GM12878 (cell line): ENCODE data around the gene OTOA. TPM values are rescaled to one million over a fixed set of nuclear protein-coding genes. Genes with fewer than 3 reads are reported as not detected.

Source experiments
- ATF7 ChIP-seq: fragments of 450-650 bp; IDR thresholded peaks from 2 replicates; pipeline ENCODE4 v1.6.1; 2016; ENCODE audit warnings: low read depth, mild to moderate bottlenecking
- BACH1 ChIP-seq: fragments of 450-650 bp; IDR thresholded peaks from 2 replicates; pipeline ENCODE4 v1.6.1; 2017; ENCODE audit warnings: mild to moderate bottlenecking, borderline replicate concordance
- BCL11A ChIP-seq: IDR thresholded peaks from 2 replicates; pipeline ENCODE4 v1.6.1; 2011; ENCODE audit warnings: low read depth, low read length
- CBX3 ChIP-seq: fragments of 200-600 bp; sonication (generic); IDR thresholded peaks from 2 replicates; pipeline ENCODE4 v1.6.1; 2016; ENCODE audit warnings: low read depth, borderline replicate concordance
- CEBPB ChIP-seq, 2 experiments: fragments of 150-350 bp in 1 of 2; IDR thresholded peaks; 2 replicates each; pipeline ENCODE4 v1.6.1; 2012 to 2014; ENCODE audit warnings: low read depth in 2 of 2, low read length in 2 of 2, borderline replicate concordance in 1 of 2, inconsistent platforms in 1 of 2
- EP300 ChIP-seq, 2 experiments: fragments of 150-350 bp in 1 of 2; IDR thresholded peaks; 2 replicates each; pipeline ENCODE4 v1.6.1; 2011 to 2012; ENCODE audit warnings: low read depth in 2 of 2, low read length in 2 of 2, borderline replicate concordance in 1 of 2, improper control_type of control experiment in 1 of 2, inconsistent platforms in 1 of 2; ENCODE audit not compliant: control insufficient read depth in 1 of 2
- ESRRA ChIP-seq: IDR thresholded peaks from 2 replicates; pipeline ENCODE4 v1.6.1; 2012; ENCODE audit warnings: mild to moderate bottlenecking, low read length, improper control_type of control experiment
- FOXM1 ChIP-seq: IDR thresholded peaks from 2 replicates; pipeline ENCODE4 v1.6.1; 2012; ENCODE audit warnings: low read depth, mild to moderate bottlenecking, inconsistent platforms, low read length, moderate library complexity
- MTA2 ChIP-seq: fragments of 450-650 bp; IDR thresholded peaks from 2 replicates; pipeline ENCODE4 v1.6.1; 2016; ENCODE audit warnings: low read depth, mild to moderate bottlenecking, moderate library complexity
- MTA3 ChIP-seq: IDR thresholded peaks from 2 replicates; pipeline ENCODE4 v1.6.1; 2012; ENCODE audit warnings: low read length, inconsistent platforms, borderline replicate concordance
- NFIC ChIP-seq: IDR thresholded peaks from 2 replicates; pipeline ENCODE4 v1.6.1; 2012; ENCODE audit warnings: low read depth, mild to moderate bottlenecking, inconsistent platforms, low read length, moderate library complexity
- RCOR1 ChIP-seq: conservative IDR thresholded peaks from 2 replicates; pipeline ENCODE4 v1.6.1; 2012; ENCODE audit warnings: low read depth, low read length, improper control_type of control experiment
- SRF ChIP-seq, 2 experiments: IDR thresholded peaks; 2 replicates each; pipeline ENCODE4 v1.6.1; 2011; ENCODE audit warnings: low read depth in 2 of 2, low read length in 2 of 2, mild to moderate bottlenecking in 1 of 2, moderate library complexity in 1 of 2
- TCF7 ChIP-seq: IDR thresholded peaks from 2 replicates; pipeline ENCODE4 v1.6.1; 2014; ENCODE audit warnings: antibody characterized with exemption, borderline replicate concordance
- ZNF384 ChIP-seq: IDR thresholded peaks from 2 replicates; pipeline ENCODE4 v1.6.1; 2012; ENCODE audit warnings: low read depth, mild to moderate bottlenecking, low read length, improper control_type of control experiment, borderline replicate concordance
- polyA plus RNA-seq, 11 experiments: library from polyadenylated mRNA; depleted of rRNA in 4 of 11; unstranded in 6 of 11; stranded (reverse) in 5 of 11; fragments of >200 nt; fragmentation: Nextera tagmentation in 4 of 11; fragmentation: Illumina TruSeq in 1 of 11; extraction: Ambion mirVana in 4 of 11; extraction: Trizol in 1 of 11; gene quantifications; 1 replicate in 1 of 11; 2 replicates in 10 of 11; pipeline versions ENCODE4 v1.2.1 to v1.2.3, GENCODE V29; 2011 to 2016; ENCODE audit warnings: inconsistent platforms in 2 of 11, missing spikeins in 2 of 11, low read depth in 1 of 11
- total RNA-seq, 4 experiments: library from RNA; depleted of rRNA in 3 of 4; stranded (reverse); fragments of >200 nt in 3 of 4; fragmentation: Illumina TruSeq in 1 of 4; extraction: Trizol in 1 of 4; gene quantifications; 2 replicates each; pipeline versions ENCODE4 v1.2.1 to v1.2.3, GENCODE V29; 2013 to 2021
- TF ChIP-seq, protein P1 (sequence below): IDR thresholded peaks from 2 replicates; pipeline ENCODE4 v1.6.1; 2011; ENCODE audit warnings: low read depth, mild to moderate bottlenecking, low read length, moderate library complexity, borderline replicate concordance; ENCODE audit errors: extremely low read depth
- TF ChIP-seq, protein P2 (sequence below): fragments of 450-650 bp; IDR thresholded peaks from 2 replicates; pipeline ENCODE4 v1.6.1; 2016; ENCODE audit warnings: mild to moderate bottlenecking, moderate library complexity, borderline replicate concordance
- TF ChIP-seq, protein P3 (sequence below): fragments of 450-650 bp; conservative IDR thresholded peaks from 2 replicates; pipeline ENCODE4 v1.6.1; 2017; ENCODE audit warnings: mild to moderate bottlenecking, moderate library complexity
- TF ChIP-seq, protein P4 (sequence below): fragments of 450-650 bp; IDR thresholded peaks from 2 replicates; pipeline ENCODE4 v1.6.1; 2017; ENCODE audit warnings: low read depth, mild to moderate bottlenecking, moderate library complexity
- TF ChIP-seq, protein P5 (sequence below): fragments of 450-650 bp; IDR thresholded peaks from 2 replicates; pipeline ENCODE4 v1.6.1; 2016; ENCODE audit warnings: mild to moderate bottlenecking

The OTOA gene
- total and polyA plus RNA-seq, 10 of the 15 experiments (the other 5 are each of a cell fraction or from before 2014, with no cell fraction given), result 0.33 to 1.5 (median 0.61) TPM

- TF ChIP-seq TCF7 (peak; percentile 24; the same call in 1 of the 2 replicates), CEBPB (IDR thresholded peaks at IDR 0.05; ENCODE audit: borderline replicate concordance in 1 of 2, low read depth in 2 of 2, low read length in 2 of 2) (peak in 1 of 2 experiments; percentile 17; a peak in 1 of 4 replicates), ESRRA (no peak), MTA2 (peak; percentile 80), BACH1 (no peak), ATF7 (peak; percentile 57; the same call in 1 of the 2 replicates), RCOR1 (0 out of 2 replicates have a peak, but pooled peaks have one; percentile 61), ZNF384 (0 out of 2 replicates have a peak, but pooled peaks have one; percentile 15), EP300 (IDR thresholded peaks at IDR 0.05; ENCODE audit: borderline replicate concordance in 1 of 2, control insufficient read depth in 1 of 2, low read depth in 2 of 2, low read length in 2 of 2) (peak; percentile 15 to 71; a peak in 2 of 4 replicates), BCL11A (peak; percentile 56; the same call in 1 of the 2 replicates), CBX3 (no peak), SRF (IDR thresholded peaks at IDR 0.05; ENCODE audit: low read depth in 2 of 2, low read length in 2 of 2) (peak in 1 of 2 experiments; percentile 51; a peak in 1 of 4 replicates), NFIC (peak; percentile 63), MTA3 (peak; percentile 31; the same call in 1 of the 2 replicates), FOXM1 (peak; percentile 46; the same call in 1 of the 2 replicates)
- TF ChIP-seq, protein P1, sequence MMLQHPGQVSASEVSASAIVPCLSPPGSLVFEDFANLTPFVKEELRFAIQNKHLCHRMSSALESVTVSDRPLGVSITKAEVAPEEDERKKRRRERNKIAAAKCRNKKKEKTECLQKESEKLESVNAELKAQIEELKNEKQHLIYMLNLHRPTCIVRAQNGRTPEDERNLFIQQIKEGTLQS, result no peak
- TF ChIP-seq, protein P2, sequence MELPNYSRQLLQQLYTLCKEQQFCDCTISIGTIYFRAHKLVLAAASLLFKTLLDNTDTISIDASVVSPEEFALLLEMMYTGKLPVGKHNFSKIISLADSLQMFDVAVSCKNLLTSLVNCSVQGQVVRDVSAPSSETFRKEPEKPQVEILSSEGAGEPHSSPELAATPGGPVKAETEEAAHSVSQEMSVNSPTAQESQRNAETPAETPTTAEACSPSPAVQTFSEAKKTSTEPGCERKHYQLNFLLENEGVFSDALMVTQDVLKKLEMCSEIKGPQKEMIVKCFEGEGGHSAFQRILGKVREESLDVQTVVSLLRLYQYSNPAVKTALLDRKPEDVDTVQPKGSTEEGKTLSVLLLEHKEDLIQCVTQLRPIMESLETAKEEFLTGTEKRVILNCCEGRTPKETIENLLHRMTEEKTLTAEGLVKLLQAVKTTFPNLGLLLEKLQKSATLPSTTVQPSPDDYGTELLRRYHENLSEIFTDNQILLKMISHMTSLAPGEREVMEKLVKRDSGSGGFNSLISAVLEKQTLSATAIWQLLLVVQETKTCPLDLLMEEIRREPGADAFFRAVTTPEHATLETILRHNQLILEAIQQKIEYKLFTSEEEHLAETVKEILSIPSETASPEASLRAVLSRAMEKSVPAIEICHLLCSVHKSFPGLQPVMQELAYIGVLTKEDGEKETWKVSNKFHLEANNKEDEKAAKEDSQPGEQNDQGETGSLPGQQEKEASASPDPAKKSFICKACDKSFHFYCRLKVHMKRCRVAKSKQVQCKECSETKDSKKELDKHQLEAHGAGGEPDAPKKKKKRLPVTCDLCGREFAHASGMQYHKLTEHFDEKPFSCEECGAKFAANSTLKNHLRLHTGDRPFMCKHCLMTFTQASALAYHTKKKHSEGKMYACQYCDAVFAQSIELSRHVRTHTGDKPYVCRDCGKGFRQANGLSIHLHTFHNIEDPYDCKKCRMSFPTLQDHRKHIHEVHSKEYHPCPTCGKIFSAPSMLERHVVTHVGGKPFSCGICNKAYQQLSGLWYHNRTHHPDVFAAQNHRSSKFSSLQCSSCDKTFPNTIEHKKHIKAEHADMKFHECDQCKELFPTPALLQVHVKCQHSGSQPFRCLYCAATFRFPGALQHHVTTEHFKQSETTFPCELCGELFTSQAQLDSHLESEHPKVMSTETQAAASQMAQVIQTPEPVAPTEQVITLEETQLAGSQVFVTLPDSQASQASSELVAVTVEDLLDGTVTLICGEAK, result peak; percentile 69; the same call in 1 of the 2 replicates
- TF ChIP-seq, protein P3, sequence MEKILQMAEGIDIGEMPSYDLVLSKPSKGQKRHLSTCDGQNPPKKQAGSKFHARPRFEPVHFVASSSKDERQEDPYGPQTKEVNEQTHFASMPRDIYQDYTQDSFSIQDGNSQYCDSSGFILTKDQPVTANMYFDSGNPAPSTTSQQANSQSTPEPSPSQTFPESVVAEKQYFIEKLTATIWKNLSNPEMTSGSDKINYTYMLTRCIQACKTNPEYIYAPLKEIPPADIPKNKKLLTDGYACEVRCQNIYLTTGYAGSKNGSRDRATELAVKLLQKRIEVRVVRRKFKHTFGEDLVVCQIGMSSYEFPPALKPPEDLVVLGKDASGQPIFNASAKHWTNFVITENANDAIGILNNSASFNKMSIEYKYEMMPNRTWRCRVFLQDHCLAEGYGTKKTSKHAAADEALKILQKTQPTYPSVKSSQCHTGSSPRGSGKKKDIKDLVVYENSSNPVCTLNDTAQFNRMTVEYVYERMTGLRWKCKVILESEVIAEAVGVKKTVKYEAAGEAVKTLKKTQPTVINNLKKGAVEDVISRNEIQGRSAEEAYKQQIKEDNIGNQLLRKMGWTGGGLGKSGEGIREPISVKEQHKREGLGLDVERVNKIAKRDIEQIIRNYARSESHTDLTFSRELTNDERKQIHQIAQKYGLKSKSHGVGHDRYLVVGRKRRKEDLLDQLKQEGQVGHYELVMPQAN, result peak; percentile 31; the same call in 1 of the 2 replicates
- TF ChIP-seq, protein P4, sequence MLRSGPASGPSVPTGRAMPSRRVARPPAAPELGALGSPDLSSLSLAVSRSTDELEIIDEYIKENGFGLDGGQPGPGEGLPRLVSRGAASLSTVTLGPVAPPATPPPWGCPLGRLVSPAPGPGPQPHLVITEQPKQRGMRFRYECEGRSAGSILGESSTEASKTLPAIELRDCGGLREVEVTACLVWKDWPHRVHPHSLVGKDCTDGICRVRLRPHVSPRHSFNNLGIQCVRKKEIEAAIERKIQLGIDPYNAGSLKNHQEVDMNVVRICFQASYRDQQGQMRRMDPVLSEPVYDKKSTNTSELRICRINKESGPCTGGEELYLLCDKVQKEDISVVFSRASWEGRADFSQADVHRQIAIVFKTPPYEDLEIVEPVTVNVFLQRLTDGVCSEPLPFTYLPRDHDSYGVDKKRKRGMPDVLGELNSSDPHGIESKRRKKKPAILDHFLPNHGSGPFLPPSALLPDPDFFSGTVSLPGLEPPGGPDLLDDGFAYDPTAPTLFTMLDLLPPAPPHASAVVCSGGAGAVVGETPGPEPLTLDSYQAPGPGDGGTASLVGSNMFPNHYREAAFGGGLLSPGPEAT, result peak; percentile 79
- TF ChIP-seq, protein P5, sequence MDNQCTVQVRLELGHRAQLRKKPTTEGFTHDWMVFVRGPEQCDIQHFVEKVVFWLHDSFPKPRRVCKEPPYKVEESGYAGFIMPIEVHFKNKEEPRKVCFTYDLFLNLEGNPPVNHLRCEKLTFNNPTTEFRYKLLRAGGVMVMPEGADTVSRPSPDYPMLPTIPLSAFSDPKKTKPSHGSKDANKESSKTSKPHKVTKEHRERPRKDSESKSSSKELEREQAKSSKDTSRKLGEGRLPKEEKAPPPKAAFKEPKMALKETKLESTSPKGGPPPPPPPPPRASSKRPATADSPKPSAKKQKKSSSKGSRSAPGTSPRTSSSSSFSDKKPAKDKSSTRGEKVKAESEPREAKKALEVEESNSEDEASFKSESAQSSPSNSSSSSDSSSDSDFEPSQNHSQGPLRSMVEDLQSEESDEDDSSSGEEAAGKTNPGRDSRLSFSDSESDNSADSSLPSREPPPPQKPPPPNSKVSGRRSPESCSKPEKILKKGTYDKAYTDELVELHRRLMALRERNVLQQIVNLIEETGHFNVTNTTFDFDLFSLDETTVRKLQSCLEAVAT, result peak; percentile 94
These were observed 18.5 kb upstream of the OTOA start (continued) for GRCh38 chr16:21645261-21645721.
